B cell (primary cell): ENCODE data around the gene SIL1. TPM values are rescaled to one million over a fixed set of nuclear protein-coding genes. Genes with fewer than 3 reads are reported as not detected.

Source experiments
- ATAC-seq: fragments of 200-7000 bp; cut with Tn5 transposase; one replicate; pipeline ENCODE4 v1.10.0; 2021; ENCODE audit warnings: low read depth, mild to moderate bottlenecking, moderate number of reproducible peaks, moderate library complexity
- CTCF ChIA-PET: fragments of 350-600 bp; sonication (Branson Sonifier 250); formaldehyde crosslinking; loops from one replicate; lab custom pipeline; 2021; ENCODE audit warnings: antibody characterized with exemption, inconsistent platforms; lab: Charles Lee
- POLR2A ChIA-PET: fragments of 350-600 bp; sonication (Branson Sonifier 250); formaldehyde crosslinking; loops from one replicate; lab custom pipeline; 2021; ENCODE audit warnings: antibody characterized with exemption; lab: Charles Lee
- DNase-seq: peaks from one replicate; pipeline ENCODE4 v3.0.0; 2013
- H2AFZ ChIP-seq: 2 replicates; pipeline ENCODE4 v1.6.1; 2012; ENCODE audit warnings: mild to moderate bottlenecking, low read depth, low read length; ENCODE audit not compliant: insufficient read depth, poor library complexity, severe bottlenecking
- H3K27ac ChIP-seq, 2 donors: 1 replicate in 1 of 2; 2 replicates in 1 of 2; pipeline ENCODE4 v1.5.1; 2012 to 2013; ENCODE audit warnings: low read length in 2 of 2, mild to moderate bottlenecking in 2 of 2, moderate library complexity in 1 of 2
- H3K27me3 ChIP-seq, 4 experiments: fragments of 200-600 bp in 1 of 4; sonication (generic) in 1 of 4; replicated peaks in 1 of 4; 1 replicate in 2 of 4; 2 replicates in 2 of 4; pipeline versions ENCODE4 v1.6.1 to v1.7.0; 2013 to 2016; ENCODE audit warnings: low read length in 3 of 4, mild to moderate bottlenecking in 2 of 4, mixed read lengths in 1 of 4, moderate library complexity in 1 of 4; ENCODE audit not compliant: insufficient read depth in 4 of 4, control insufficient read depth in 3 of 4; ENCODE audit errors: control extremely low read depth in 1 of 4
- H3K36me3 ChIP-seq, 2 experiments: replicated peaks in 1 of 2; 1 replicate in 1 of 2; 2 replicates in 1 of 2; pipeline versions ENCODE4 v1.6.1 to v1.7.1; 2013; ENCODE audit warnings: low read length in 1 of 2; ENCODE audit not compliant: insufficient read depth in 2 of 2, control insufficient read depth in 1 of 2; ENCODE audit errors: control extremely low read depth in 1 of 2, extremely low read depth in 1 of 2
- H3K4me1 ChIP-seq, 2 donors: fragments of 200-600 bp in 1 of 2; sonication (generic) in 1 of 2; 1 replicate in 1 of 2; 2 replicates in 1 of 2; pipeline versions ENCODE4 v1.5.1 to v1.6.1; 2013 to 2017; ENCODE audit warnings: low read length in 2 of 2; ENCODE audit not compliant: control insufficient read depth in 2 of 2, insufficient read depth in 2 of 2
- H3K4me2 ChIP-seq: replicated peaks from 2 replicates; pipeline ENCODE3; 2012; ENCODE audit warnings: mild to moderate bottlenecking, low read depth, low read length; ENCODE audit not compliant: poor library complexity, severe bottlenecking
- H3K4me3 ChIP-seq, 5 experiments: fragments of 200-600 bp in 1 of 5; sonication (generic) in 1 of 5; 1 replicate in 3 of 5; 2 replicates in 2 of 5; pipeline versions ENCODE4 v1.5.1 to v1.7.0; 2011 to 2016; ENCODE audit warnings: low read length in 4 of 5, mild to moderate bottlenecking in 4 of 5, low read depth in 2 of 5, control low read depth in 1 of 5, moderate library complexity in 1 of 5; ENCODE audit not compliant: insufficient read depth in 1 of 5; ENCODE audit errors: control extremely low read depth in 1 of 5, extremely low read depth in 1 of 5
- H3K79me2 ChIP-seq: fragments of 200-600 bp; sonication (generic); one replicate; pipeline ENCODE4 v1.6.0; 2016; ENCODE audit warnings: low read length; ENCODE audit not compliant: control insufficient read depth, insufficient read depth
- H3K9ac ChIP-seq: fragments of 200-600 bp; sonication (generic); 2 replicates; pipeline ENCODE4 v1.6.1; 2017; ENCODE audit warnings: mild to moderate bottlenecking, low read length, moderate library complexity
- H3K9me3 ChIP-seq, 3 donors: one replicate each; pipeline versions ENCODE4 v1.6.1 to v1.7.1; 2013; ENCODE audit warnings: low read length in 2 of 3; ENCODE audit not compliant: control insufficient read depth in 2 of 3, insufficient read depth in 1 of 3; ENCODE audit errors: control extremely low read depth in 1 of 3
- H4K20me1 ChIP-seq: 2 replicates; pipeline ENCODE4 v1.6.0; 2012; ENCODE audit warnings: mild to moderate bottlenecking, low read length; ENCODE audit not compliant: insufficient read depth, control insufficient read depth, poor library complexity, severe bottlenecking
- H3K27ac Mint-ChIP-seq: one replicate; pipeline ENCODE4 v1.8.0; 2021; ENCODE audit warnings: mixed read lengths
- H3K27me3 Mint-ChIP-seq: one replicate; pipeline ENCODE4 v1.8.0; 2021; ENCODE audit warnings: mixed read lengths
- H3K4me1 Mint-ChIP-seq: one replicate; pipeline ENCODE4 v1.8.0; 2021; ENCODE audit warnings: mixed read lengths
- H3K4me3 Mint-ChIP-seq: one replicate; pipeline ENCODE4 v1.8.0; 2021; ENCODE audit warnings: mixed read lengths
- H3K9me3 Mint-ChIP-seq: one replicate; pipeline ENCODE4 v1.8.0; 2022; ENCODE audit warnings: mixed read lengths; ENCODE audit not compliant: insufficient read depth
- CTCF ChIP-seq: fragments of 200-600 bp; IDR thresholded peaks from one replicate; pipeline ENCODE4 v1.8.0; 2022; ENCODE audit warnings: antibody characterized with exemption, mild to moderate bottlenecking
- EZH2 ChIP-seq: IDR thresholded peaks from 2 replicates; pipeline ENCODE4 v1.6.1; 2012; ENCODE audit warnings: borderline replicate concordance, low read depth, mild to moderate bottlenecking, moderate library complexity, low read length; ENCODE audit not compliant: insufficient read depth, poor library complexity, severe bottlenecking
- WGBS: methylation state at CpG from one replicate; pipeline ENCODE4 v1.1.5; 2013; ENCODE audit warnings: missing lambda C conversion rate; ENCODE audit not compliant: insufficient coverage; 5-methylcytosine and 5-hydroxymethylcytosine counted together
- intact Hi-C: fragments of 100-400 bp; cut with micrococcal nuclease; formaldehyde crosslinking; loops from one replicate; pipeline ENCODE4 v1.10.0; 2022
- polyA plus RNA-seq: library from polyadenylated mRNA; depleted of rRNA; stranded (reverse); fragments of >200 nt; gene quantifications from 2 replicates; pipeline ENCODE4 v1.2.3, GENCODE V29; 2012
- total RNA-seq, 2 donors: library from RNA; stranded (reverse); fragments of 120-200 nt in 1 of 2; gene quantifications; 1 replicate in 1 of 2; 2 replicates in 1 of 2; pipeline versions ENCODE4 v1.2.3 to v1.2.4, GENCODE V29; 2013 to 2022

Gene SIL1
- total and polyA plus RNA-seq, 2 donors (not counting 1 experiment from before 2014, with no cell fraction given) = 16.9 to 19.8 TPM

- Histone ChIP-seq H3K9me3 (no peaks in the 10 kb centered on the region), H3K4me1 (no peaks in the 10 kb centered on the region), H3K27me3 (no peaks in the 10 kb centered on the region), H3K36me3 (no peaks in the 10 kb centered on the region), H4K20me1 (no peaks in the 10 kb centered on the region), H3K4me2 (no peak overlapping the region), H3K9ac (no peak overlapping the region), H3K79me2 (no peaks in the 10 kb centered on the region), H3K4me3 (no peak overlapping the region), H3K27ac (no peak overlapping the region), H2AFZ (no peak overlapping the region)
- CTCF ChIA-PET = no interaction called here
- H3K9me3 Mint-ChIP-seq = no peaks in the 10 kb centered on the region
- no peaks in the 10 kb centered on the region for H3K4me1 Mint-ChIP-seq
- 82% methylated on average over 7 of the region's 10 CpGs for WGBS
- no peak for TF ChIP-seq EZH2
- no peak for TF ChIP-seq CTCF
- no peak for DNase-seq
- intact Hi-C loops = no loop called here
- POLR2A ChIA-PET = no interaction called here
- no peak overlapping the region for H3K27ac Mint-ChIP-seq
- H3K27me3 Mint-ChIP-seq = no peaks in the 10 kb centered on the region
- no peak overlapping the region for H3K4me3 Mint-ChIP-seq
- no peak for ATAC-seq
Observed at GRCh38 chr5:138967791-138968448, 230.2 kb downstream of the SIL1 start.

DNA sequence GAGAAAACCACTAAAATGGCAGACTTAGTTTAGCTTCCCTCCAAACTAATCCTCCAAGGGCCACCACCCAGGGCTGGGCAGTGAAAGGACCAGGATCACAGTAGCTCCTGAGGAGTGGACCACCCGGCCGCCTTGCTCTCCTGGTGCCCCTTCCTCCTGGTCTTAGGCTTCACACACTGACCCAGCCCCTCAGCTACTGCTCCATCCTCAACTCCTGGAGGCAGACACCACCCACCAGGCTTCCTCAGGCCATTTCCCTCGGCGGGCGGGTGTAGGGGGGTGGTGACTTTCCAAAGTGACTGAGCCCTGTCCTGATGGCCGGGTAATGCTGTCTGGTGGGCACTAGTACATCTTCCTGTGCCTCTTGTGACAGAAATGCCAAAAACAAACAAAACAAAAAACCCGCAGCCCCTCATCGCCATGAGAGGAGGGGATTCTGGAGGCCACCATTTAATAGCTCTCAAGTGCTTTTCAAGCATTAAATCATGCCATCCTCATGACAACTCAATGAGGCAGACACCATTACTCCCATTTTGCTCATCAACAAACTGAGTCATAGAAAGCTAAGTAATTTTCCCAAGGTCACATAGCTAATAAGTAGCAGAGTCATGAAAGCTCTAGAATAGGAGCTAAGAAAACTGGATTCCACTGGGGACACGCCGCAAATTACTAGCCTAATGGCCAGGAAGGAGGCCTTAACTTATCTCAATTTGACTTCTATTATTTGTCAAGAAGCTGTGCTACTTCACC lies 231.8 kb downstream of the SIL1 start:
- intact Hi-C loops = no loop called here
- Histone ChIP-seq H3K27ac (no peak overlapping the region), H2AFZ (no peak overlapping the region), H3K9ac (no peak overlapping the region), H3K4me1 (no peaks in the 10 kb centered on the region), H4K20me1 (no peaks in the 10 kb centered on the region), H3K27me3 (no peaks in the 10 kb centered on the region), H3K9me3 (no peaks in the 10 kb centered on the region), H3K79me2 (no peaks in the 10 kb centered on the region), H3K4me2 (no peak overlapping the region), H3K4me3 (no peak overlapping the region), H3K36me3 (no peaks in the 10 kb centered on the region)
- Mint-ChIP-seq H3K4me1 (no peaks in the 10 kb centered on the region), H3K4me3 (no peak overlapping the region), H3K27ac (no peak overlapping the region), H3K9me3 (no peaks in the 10 kb centered on the region), H3K27me3 (no peaks in the 10 kb centered on the region)
- POLR2A ChIA-PET = no interaction called here
- CTCF ChIA-PET = interaction anchor here (0.6 kb wide), 1 partner anchor 1212 kb away, joined by 6 read pairs; no protein-coding TSS in a partner anchor
- DNase-seq (no peak), ATAC-seq (no peak)
- WGBS = 100% methylated on average over 2 of the region's 10 CpGs
- TF ChIP-seq CTCF (no peak), EZH2 (no peak)
